GM21737 (cell line): ENCODE data around the gene P2RX6.
"Not testable (repeated sequence)": the region's sequence is repeated elsewhere in the genome, so short reads cannot be mapped to it uniquely, and the experiment has no call there.

Experiments
- ATAC-seq: cut with Tn5 transposase; IDR thresholded peaks from one replicate; pipeline ENCODE4 v1.9.1; 2021; ENCODE audit warnings: mild to moderate bottlenecking, moderate library complexity; ENCODE audit not compliant: unreplicated experiment

The P2RX6 gene

DNA sequence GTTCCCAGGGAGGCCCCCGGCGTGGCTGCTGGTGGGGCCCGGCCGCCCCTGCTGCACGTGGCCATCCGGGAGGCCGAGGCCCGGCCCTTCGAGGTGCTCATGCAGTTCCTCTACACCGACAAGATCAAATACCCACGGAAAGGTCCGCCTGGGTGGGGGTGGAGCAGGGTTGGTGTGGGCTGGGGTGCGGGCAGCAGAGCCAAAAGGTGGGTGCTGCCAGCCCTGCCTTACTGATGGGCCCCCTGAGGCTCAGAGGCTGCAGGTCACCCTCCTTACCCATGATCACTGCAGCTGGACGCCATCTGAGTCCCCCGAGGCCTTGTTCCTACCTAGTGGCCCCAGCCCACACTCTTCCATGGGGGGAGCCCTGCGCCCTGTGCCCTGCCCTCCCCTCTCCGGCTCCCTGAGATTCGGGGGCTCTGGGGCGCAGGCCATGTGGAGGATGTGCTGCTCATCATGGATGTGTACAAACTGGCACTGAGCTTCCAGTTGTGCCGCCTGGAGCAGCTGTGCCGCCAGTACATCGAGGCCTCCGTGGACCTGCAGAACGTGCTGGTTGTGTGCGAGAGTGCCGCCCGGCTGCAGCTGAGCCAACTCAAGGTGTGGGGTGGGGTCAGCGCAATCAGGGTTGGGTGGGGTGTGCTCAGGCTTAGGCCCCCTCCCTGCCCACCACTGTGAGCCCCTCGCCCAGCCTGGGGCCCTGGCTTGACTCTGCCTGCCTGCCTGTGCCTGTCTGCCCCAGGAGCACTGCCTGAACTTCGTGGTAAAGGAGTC is 20.6 kb upstream of the P2RX6 start:
- no peak for ATAC-seq

- ATAC-seq, result no peak
Observed at GRCh38 chr22:20994902-20995241, 20.1 kb upstream of the P2RX6 start.

GRCh38 chr22:20995329-20996030 is 19.5 kb upstream of the P2RX6 start:
- no peak for ATAC-seq

- no peak for ATAC-seq
Observed at GRCh38 chr22:20996031-20996410, 18.9 kb upstream of the P2RX6 start.

DNA sequence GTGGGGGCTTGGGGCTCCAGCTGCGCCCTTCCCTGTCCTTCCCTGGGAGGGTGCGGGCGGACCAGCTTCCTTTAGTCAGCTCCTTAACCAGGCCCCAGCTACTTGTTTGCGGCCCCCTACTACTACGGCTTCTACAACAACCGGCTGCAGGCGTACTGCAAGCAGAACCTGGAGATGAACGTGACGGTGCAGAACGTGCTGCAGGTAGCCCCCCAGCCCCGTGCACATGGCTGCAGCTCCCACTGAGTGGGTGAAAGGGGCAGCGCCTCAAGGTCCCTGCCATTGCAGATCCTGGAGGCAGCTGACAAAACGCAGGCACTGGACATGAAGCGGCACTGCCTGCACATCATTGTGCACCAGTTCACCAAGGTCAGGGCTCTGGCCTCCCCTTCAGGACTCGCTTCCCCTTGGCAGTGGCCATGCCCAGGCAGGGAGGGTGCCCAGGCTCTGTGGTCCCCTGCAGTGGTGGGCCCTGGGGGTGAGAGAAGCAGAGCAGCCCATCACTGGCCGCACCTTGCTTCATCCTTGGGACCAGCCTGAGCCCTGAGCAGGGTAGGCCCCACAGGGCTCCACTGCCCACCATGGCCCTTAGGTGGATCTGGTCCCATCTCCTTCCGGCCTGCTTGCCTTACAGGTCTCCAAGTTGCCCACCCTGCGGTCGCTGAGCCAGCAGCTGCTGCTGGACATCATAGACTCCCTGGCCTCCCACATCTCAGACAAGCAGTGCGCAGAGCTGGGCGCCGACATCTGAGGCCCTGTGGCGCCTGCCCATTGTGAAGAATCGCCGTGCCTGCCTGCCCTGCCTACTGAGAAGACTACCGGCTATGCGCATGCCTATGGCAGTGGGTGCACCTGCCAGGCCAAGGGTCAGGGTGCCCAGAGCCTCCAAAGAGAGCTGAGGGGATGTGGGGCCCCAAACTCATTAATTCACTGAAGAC is 18.1 kb upstream of the P2RX6 start:
- ATAC-seq, result no peak

GRCh38 chr22:20997536-20998257 is 17.3 kb upstream of the P2RX6 start:
- ATAC-seq, result no peak

DNA sequence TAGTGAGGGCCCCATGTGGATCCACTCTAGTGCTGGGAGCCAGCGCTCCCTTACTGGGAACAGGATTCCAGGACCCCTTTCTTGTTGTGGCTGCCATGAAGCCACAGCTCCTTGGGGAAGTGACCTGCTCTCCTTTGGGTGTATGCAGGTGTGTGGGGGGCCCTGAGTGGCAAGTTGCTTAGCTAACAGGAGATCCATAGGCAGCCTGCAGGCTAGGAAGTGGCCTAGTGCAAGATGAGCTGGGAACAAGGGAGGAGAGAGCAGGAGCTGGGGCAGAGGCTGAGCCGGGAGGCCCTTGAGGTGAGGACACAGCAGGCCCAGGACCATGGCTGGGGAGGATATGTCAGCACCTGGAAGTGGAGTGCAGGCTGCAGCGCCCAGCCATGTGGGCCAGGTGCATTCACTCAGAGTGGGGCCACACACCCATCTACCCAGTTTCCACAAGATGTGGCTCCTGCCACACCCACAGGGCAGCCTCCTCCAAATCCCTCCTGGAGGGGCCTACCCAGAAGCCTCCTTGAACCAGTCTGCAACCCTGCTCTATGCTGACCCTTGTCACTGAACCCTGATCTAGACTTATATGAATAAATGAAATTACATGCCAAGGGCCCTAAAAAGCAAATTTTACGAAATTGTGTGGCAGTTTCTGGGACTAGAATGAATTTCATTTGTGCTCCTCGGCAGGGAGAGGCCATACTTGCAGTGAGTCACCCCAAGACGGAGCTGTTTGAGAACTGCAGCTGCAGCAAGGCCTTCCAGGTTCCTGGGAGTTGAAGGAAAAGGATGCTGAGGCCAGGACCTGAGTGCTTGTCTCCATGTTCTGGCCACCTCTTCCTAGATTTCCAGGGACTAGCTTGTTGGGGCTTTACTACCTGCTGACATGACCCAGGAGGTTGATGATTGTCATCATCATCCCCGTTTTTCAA is 16.3 kb upstream of the P2RX6 start:
- no peak for ATAC-seq

DNA sequence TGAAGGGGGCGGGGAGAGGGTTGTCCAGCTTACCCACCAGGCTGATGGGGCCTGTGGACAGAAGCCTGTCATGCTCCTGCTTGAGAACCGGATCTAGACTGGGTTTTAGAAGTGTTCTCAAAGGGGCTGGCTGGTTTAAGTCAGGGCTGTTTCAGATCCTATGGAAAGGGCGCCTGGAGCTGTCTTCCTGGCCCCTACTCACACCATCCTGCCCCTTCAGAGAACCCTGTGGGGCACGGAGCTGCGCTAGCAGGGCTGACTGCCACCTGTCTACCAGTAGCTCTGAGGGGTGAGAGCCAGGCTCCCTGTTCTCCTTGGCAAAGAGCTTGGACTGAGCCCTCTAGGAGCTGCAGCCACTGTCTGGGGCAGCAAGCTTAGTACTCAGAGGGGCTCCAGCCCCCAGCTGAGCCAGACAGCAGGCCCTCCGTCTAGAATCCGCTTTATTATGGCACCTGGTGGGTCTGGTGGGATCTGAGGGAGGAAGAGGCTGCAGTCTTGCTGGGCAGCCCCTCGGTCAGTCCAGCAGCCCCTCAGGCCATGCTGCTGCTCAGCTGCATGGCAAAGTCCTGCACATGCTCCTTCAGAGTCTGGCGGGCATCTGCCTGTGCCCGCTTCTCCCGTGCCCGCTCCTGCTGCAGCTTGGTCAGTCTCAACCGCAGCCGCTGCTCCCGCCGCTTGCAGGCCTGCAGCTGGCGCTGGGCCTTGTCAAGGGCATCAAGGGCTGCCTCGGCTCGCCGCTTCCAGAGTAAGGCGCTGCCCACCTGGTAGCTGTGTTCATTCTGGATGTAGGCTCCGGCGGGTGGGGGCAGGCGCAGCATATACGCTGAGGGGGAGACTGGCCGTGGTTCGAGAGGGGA is 15.4 kb upstream of the P2RX6 start:
- ATAC-seq, result no peak

DNA sequence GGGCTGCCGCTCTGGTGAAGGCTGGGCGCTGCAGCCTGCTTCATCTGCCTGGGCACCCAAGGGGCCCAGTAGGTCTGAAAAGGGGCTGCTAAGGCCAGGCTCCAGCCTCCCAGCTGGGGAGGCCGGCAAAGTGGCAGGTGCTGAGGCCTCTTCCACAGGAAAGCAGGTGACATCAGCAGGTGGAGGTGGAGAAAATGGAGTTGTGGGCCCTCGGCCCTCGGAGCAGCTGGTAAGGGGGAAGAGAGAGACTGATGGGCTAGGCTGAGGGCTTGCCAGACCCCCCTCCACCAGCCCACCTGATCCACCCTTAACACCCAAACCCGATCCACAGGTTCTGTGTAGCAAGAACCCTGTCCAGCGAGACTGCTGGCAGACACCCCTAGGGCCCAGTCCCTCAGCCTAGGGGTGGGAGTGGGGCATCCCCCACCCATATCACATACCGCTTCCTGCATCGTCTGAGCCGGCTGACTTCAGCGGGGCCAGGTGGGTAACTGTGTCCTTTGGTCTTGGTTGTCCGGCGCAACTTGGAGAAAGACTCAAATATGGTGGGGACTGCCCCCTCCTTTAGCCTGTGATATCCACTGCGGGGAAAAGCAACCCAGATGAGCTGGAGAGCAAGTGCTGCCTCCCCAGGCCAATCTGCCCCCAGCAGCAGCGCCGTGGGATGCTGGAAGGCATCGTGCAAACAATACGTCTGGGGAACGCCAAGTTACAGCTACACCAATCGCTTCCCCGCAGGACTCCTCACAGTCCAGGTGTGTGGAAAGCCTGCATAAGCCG is 14.6 kb upstream of the P2RX6 start:
- no peak for ATAC-seq

GRCh38 chr22:21000987-21001600 is 13.9 kb upstream of the P2RX6 start:
- no peak for ATAC-seq

GRCh38 chr22:21001601-21002325 is 13.2 kb upstream of the P2RX6 start, which contains the start of gene THAP7:
THAP7 (minus strand) TSS chr22:21002118; CDS start chr22:21001911, 207 bp downstream.
- peak; percentile 83 for ATAC-seq

GRCh38 chr22:21003782-21004181 is 11.2 kb upstream of the P2RX6 start:
- ATAC-seq, result no peak

DNA sequence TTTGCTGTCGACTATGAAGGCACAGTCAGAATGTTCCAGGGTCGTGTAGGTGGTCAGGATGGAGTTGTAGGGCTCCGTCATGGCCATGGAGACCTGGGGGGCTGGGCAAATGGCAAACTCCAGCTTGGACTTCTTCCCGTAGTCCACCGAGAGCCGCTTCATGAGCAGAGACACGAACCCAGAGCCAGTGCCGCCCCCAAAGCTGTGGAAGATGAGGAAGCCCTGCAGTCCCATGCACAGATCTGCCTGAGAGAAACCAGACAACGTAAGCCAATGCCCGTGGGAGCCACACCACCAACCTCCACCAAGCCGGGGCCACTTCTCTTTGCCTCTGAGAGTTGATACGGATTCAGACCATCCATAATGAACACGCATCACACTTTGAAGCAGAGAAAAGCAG is 5.8 kb upstream of the P2RX6 start:
- ATAC-seq, result not testable (repeated sequence)

DNA sequence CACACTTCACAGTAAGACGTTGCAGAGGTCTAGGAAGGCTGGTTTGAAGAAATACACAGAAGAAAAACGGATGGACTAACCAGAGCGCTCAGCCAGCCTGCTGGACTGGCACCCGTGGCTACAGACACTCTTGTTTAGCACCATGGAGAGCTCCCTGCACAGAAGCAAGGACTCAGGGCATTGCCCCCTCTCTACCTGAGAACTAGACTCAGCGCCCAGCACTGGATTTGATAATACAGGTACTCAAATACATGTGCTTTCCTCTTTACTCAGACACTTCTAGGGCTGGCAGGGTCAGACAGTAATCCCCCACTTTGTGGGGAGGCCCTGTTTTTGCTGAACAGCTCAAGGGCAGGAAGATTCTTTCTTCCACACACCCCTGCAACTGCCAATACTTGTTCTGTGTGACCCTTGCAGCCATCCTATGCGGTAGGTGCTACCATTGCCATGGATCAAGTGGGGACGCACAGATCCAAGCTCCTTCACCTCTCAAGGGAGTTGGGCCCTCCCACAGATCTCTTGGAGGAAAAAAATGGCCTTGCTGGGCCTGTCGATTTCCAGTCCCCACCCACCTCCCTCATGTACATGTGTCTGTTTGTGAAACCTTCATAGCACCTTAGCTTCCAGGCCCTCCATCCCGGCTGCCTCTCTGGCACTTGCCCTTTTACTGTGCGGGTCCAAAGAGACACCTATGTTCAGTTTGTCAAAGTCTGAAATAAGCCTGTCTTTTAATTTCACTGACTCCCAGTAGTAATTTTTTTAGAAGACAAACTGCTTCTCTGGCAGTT is 5.1 kb upstream of the P2RX6 start:
- no peak for ATAC-seq

GRCh38 chr22:21010426-21011113 is 4.4 kb upstream of the P2RX6 start:
- no peak for ATAC-seq
